ENCODE measurements around the gene TMEM175. TPM values are rescaled to one million over a fixed set of nuclear protein-coding genes. Genes with fewer than 3 reads are reported as not detected.

TMEM175 gene
- total and polyA plus RNA-seq, 9 of the 15 experiments (the other 6 are each of a cell fraction or from before 2014, with no cell fraction given), result 0.13 to 30.9 (median 9.4) TPM

- TF ChIP-seq SREBF1 (IDR thresholded peaks at IDR 0.05; ENCODE audit: borderline replicate concordance, low read depth, low read length), result no peak
- no peak for TF ChIP-seq HDAC8 (tag; IDR thresholded peaks at IDR 0.05)
- no peak for TF ChIP-seq TAF7 (tag; IDR thresholded peaks at IDR 0.05)
- no peak for TF ChIP-seq GTF2F1 (IDR thresholded peaks at IDR 0.05; ENCODE audit: low read depth, low read length)
- no peak for TF ChIP-seq EP400 (IDR thresholded peaks at IDR 0.05)
- no peak for TF ChIP-seq YBX1 (IDR thresholded peaks at IDR 0.05)
- no peak for TF ChIP-seq ZNF41 (CRISPR knock-in tag; conservative IDR thresholded peaks at IDR 0.05)
- TF ChIP-seq ZNF212 (CRISPR knock-in tag; IDR thresholded peaks at IDR 0.05), result no peak
These were observed 32.7 kb upstream of the TMEM175 start (continued) for GRCh38 chr4:899556-899906.

- no peak overlapping the region for H2AFZ ChIP-seq (ENCODE audit: low read depth, low read length)
- H3K9ac ChIP-seq (ENCODE audit: insufficient read depth in 1 of 2, low read depth in 2 of 2, low read length in 2 of 2), result no peak overlapping the region
- no peaks in the 10 kb centered on the region for H3K9me3 ChIP-seq (replicated peaks; ENCODE audit: control insufficient read depth, insufficient read depth, low read depth, low read length)
- TF ChIP-seq TAF9B (IDR thresholded peaks at IDR 0.05; ENCODE audit: partially characterized antibody) (no peak), SOX6 (IDR thresholded peaks at IDR 0.05) (no peak), GABPB1 (CRISPR knock-in tag; IDR thresholded peaks at IDR 0.05) (no peak), POLR2G (IDR thresholded peaks at IDR 0.05; ENCODE audit: low read depth, low read length) (peak; percentile 32; the same call in 1 of the 2 replicates), FOXO4 (CRISPR knock-in tag; IDR thresholded peaks at IDR 0.05) (no peak), ZNF280B (CRISPR knock-in tag; IDR thresholded peaks at IDR 0.05) (no peak), NEUROD1 (IDR thresholded peaks at IDR 0.05; ENCODE audit: borderline replicate concordance, low read depth, low read length, partially characterized antibody) (no peak), ZNF655 (CRISPR knock-in tag; IDR thresholded peaks at IDR 0.05) (no peak)
- ChIA-PET POLR2A (interaction anchor here (1.5 kb wide), 1 partner anchor 10 kb away, joined by 4 read pairs; no protein-coding TSS in a partner anchor), CTCF (ENCODE audit: low intra/inter-chr PET ratio) (no interaction called here)
- in situ Hi-C loops (cut with MboI), result no loop called here
- intact Hi-C loops (cut with micrococcal nuclease), result no loop called here
- no peak overlapping the region for H3K27ac ChIP-seq (ENCODE audit: extremely low read depth, low read depth, low read length)
- FAIRE-seq, result no peak
- H3K79me2 ChIP-seq (ENCODE audit: control insufficient read depth, insufficient read depth, low read length), result no peaks in the 10 kb centered on the region
- peaks cover 0 to 37% of the 10 kb centered on the region in 2 experiments; a peak in 2 of 5 replicates for H3K4me1 ChIP-seq (replicated peaks in 1 of 2; ENCODE audit: control insufficient read depth in 2 of 2, insufficient read depth in 2 of 2, low read length in 2 of 2)
- H3K4me2 ChIP-seq (ENCODE audit: insufficient read depth, low read length), result no peak overlapping the region
- no peak for DNase-seq (ENCODE audit: extremely low read depth in 1 of 4, low spot score in 3 of 4)
- WGBS (ENCODE audit: insufficient coverage, low coverage, missing lambda C conversion rate), result 97% methylated on average over 16 of the region's 26 CpGs
- ATAC-seq, result no peak
- H3K27me3 ChIP-seq (ENCODE audit: control insufficient read depth in 2 of 2, insufficient read depth in 2 of 2, low read length in 2 of 2), result no peaks in the 10 kb centered on the region
- H3K36me3 ChIP-seq (ENCODE audit: control insufficient read depth, insufficient read depth, low read length), result peaks cover 73% of the 10 kb centered on the region; the same call in 2 of the 3 replicates
- no peaks in the 10 kb centered on the region; the same call in 1 of the 2 replicates for H4K20me1 ChIP-seq (replicated peaks; ENCODE audit: control insufficient read depth, insufficient read depth, low read length)
- no peak overlapping the region for H3K4me3 ChIP-seq
- H3K9me1 ChIP-seq (ENCODE audit: control insufficient read depth, insufficient read depth, low read length), result no peaks in the 10 kb centered on the region
- BruUV-seq (replicated peaks), result no TSS peak
These were observed 32.2 kb upstream of the TMEM175 start for GRCh38 chr4:900073-900472.

All from K562 (cell line).